Tibial nerve (tissue), 4 donors: ENCODE measurements around the gene FIG4.

Experiments used
- CTCF ChIP-seq, 5 experiments: fragments of 200-600 bp in 3 of 5; fragments of 450-650 bp in 2 of 5; sonication (generic) in 3 of 5; IDR thresholded peaks; one replicate each; pipeline ENCODE4 v1.5.1; 2016 to 2019; ENCODE audit warnings: antibody characterized with exemption in 5 of 5, mild to moderate bottlenecking in 3 of 5, moderate library complexity in 2 of 5
- EP300 ChIP-seq, 2 donors: sonication (generic); formaldehyde crosslinking; IDR thresholded peaks; one replicate each; pipeline ENCODE4 v1.6.1; 2017; ENCODE audit warnings: antibody characterized with exemption in 2 of 2, mild to moderate bottlenecking in 1 of 2
- POLR2A ChIP-seq, 2 donors: fragments of 450-650 bp; IDR thresholded peaks; one replicate each; pipeline ENCODE4 v1.6.1; 2017; ENCODE audit warnings: antibody characterized with exemption in 2 of 2, mild to moderate bottlenecking in 2 of 2, moderate library complexity in 2 of 2

DNA sequence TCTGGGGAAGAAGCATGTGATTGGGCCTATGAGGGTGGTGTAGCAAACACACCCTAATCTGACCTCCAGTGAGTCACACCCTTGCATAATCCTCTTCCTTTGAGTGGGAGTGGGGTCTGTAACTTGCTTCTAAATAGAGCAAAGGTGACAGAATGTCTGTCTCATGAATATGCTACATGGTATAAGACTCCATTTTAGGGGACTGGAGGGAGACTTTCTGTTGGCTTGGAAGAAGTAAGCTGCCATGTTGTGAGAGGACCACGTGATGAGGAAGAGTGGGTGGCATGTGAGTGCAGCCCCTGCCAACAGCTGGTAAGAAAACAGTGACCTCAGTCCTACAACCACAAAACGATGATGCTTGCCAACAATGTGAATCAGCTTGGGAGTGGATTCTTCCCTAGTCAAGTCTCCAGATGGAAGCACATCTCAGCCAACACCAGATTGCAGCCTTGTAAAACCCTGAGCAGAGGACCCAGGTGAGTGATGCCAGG, 3.8 kb upstream of the FIG4 start:
- no peak for TF ChIP-seq CTCF (IDR thresholded peaks at IDR 0.05)
- no peak for TF ChIP-seq EP300 (IDR thresholded peaks at IDR 0.05)
- no peak for TF ChIP-seq POLR2A (IDR thresholded peaks at IDR 0.05)
